ENCODE measurements around the gene PMS1.

DNA sequence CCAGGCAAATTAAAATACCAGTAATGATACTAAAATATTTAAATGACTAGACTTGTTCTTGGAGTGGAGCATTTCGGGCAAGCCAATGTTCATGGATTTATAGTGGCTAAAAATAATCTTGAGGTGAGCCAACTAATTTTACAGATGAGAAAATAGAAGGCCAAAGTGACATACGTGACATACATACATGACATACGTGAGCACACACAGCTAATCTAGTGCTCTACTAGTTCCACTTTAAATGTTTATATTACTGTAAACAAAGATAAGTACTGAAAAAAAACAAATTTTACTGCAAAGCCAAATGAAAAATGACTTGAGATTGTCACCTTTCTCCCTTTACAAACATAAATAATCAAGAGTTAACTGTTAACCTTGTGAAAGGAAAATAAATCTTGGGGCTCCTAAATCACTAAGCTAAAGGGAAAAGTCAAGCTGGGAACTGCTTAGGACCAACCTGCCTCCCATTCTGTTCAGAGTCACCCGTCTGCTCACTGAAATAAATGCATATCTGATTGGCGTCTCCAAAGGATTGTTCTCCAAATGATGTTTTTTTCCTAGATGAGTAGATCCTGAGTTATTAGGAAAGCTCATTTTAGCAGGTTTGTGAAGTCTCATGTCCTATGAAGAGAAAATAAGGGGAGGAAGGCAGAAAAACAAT is 96.7 kb downstream of the PMS1 start:
- TF ChIP-seq, protein P1, sequence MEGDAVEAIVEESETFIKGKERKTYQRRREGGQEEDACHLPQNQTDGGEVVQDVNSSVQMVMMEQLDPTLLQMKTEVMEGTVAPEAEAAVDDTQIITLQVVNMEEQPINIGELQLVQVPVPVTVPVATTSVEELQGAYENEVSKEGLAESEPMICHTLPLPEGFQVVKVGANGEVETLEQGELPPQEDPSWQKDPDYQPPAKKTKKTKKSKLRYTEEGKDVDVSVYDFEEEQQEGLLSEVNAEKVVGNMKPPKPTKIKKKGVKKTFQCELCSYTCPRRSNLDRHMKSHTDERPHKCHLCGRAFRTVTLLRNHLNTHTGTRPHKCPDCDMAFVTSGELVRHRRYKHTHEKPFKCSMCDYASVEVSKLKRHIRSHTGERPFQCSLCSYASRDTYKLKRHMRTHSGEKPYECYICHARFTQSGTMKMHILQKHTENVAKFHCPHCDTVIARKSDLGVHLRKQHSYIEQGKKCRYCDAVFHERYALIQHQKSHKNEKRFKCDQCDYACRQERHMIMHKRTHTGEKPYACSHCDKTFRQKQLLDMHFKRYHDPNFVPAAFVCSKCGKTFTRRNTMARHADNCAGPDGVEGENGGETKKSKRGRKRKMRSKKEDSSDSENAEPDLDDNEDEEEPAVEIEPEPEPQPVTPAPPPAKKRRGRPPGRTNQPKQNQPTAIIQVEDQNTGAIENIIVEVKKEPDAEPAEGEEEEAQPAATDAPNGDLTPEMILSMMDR (IDR thresholded peaks at IDR 0.05): no peak
- no peak for TF ChIP-seq POLR2A (IDR thresholded peaks at IDR 0.05)
